ENCODE results near the gene SDF2L1.
A peak's percentile ranks its signal among the peaks of the same experiment; 100 is the strongest.

Gene SDF2L1

GRCh38 chr22:21622919-21623647 lies 19.0 kb upstream of the SDF2L1 start:
- Histone ChIP-seq H3K9ac (no peak overlapping the region), H3K27me3 (ENCODE audit: control insufficient read depth, insufficient read depth, low read length) (no peaks in the 10 kb centered on the region), H3K9me3 (ENCODE audit: control insufficient read depth, low read length) (no peaks in the 10 kb centered on the region), H3K4me2 (ENCODE audit: low read length) (peak overlapping the region; percentile 47), H2AFZ (no peak overlapping the region), H3K27ac (peak overlapping the region; percentile 60), H3K4me3 (ENCODE audit: low read depth, low read length) (peak overlapping the region; percentile 7), H3K4me1 (peaks cover 14% of the 10 kb centered on the region), H3K79me2 (peaks cover 4% of the 10 kb centered on the region), H3K36me3 (ENCODE audit: control insufficient read depth, insufficient read depth, low read length) (no peaks in the 10 kb centered on the region)
- no peak for TF ChIP-seq CTCF (IDR thresholded peaks at IDR 0.05)

DNA sequence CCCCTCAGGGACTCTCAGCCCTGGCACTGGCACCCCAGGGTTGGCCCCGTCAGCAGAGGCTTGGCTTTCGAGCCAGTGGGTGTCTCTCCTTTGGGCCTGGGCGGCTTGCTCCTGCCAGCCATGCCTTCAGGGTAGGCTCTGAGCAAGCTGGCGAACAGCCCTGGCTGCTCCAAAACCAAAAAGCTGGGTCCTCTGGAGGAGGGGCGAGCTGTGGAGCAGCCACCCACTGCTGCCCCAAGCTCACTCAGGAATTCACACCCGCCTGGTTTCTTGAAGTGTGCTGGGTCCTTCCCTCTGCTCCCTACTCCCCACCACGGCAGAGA lies 18.5 kb upstream of the SDF2L1 start:
- Histone ChIP-seq H3K9ac (no peak overlapping the region), H3K36me3 (ENCODE audit: control insufficient read depth, insufficient read depth, low read length) (no peaks in the 10 kb centered on the region)

GRCh38 chr22:21624120-21624879 lies 17.8 kb upstream of the SDF2L1 start:
- Histone ChIP-seq H3K4me3 (ENCODE audit: low read depth, low read length) (peak overlapping the region; percentile 15), H3K27ac (peak overlapping the region; percentile 60), H3K9ac (no peak overlapping the region), H3K79me2 (peaks cover 1% of the 10 kb centered on the region), H2AFZ (no peak overlapping the region), H3K9me3 (ENCODE audit: control insufficient read depth, low read length) (no peaks in the 10 kb centered on the region), H3K4me1 (peaks cover 14% of the 10 kb centered on the region), H3K36me3 (ENCODE audit: control insufficient read depth, insufficient read depth, low read length) (no peaks in the 10 kb centered on the region), H3K4me2 (ENCODE audit: low read length) (peak overlapping the region; percentile 47), H3K27me3 (ENCODE audit: control insufficient read depth, insufficient read depth, low read length) (no peaks in the 10 kb centered on the region)
- TF ChIP-seq CTCF (IDR thresholded peaks at IDR 0.05): peak; percentile 36

More for the DNA sequence above, 18.5 kb upstream of the SDF2L1 start:
- no peaks in the 10 kb centered on the region for H3K9me3 ChIP-seq (ENCODE audit: control insufficient read depth, low read length)
- no peak for TF ChIP-seq CTCF (IDR thresholded peaks at IDR 0.05)
- H3K4me1 ChIP-seq: peaks cover 14% of the 10 kb centered on the region
- H3K79me2 ChIP-seq: peaks cover 4% of the 10 kb centered on the region
- H3K27ac ChIP-seq: peak overlapping the region; percentile 60
- no peaks in the 10 kb centered on the region for H3K27me3 ChIP-seq (ENCODE audit: control insufficient read depth, insufficient read depth, low read length)
- H3K4me3 ChIP-seq (ENCODE audit: low read depth, low read length): peak overlapping the region; percentile 15
- no peak overlapping the region for H2AFZ ChIP-seq
- peak overlapping the region; percentile 47 for H3K4me2 ChIP-seq (ENCODE audit: low read length)

GRCh38 chr22:21624880-21625791 lies 17.0 kb upstream of the SDF2L1 start:
- Histone ChIP-seq H3K9me3 (ENCODE audit: control insufficient read depth, low read length) (no peaks in the 10 kb centered on the region), H3K79me2 (no peaks in the 10 kb centered on the region), H3K4me3 (ENCODE audit: low read depth, low read length) (no peak overlapping the region), H3K36me3 (ENCODE audit: control insufficient read depth, insufficient read depth, low read length) (no peaks in the 10 kb centered on the region), H3K4me1 (peaks cover 14% of the 10 kb centered on the region), H2AFZ (no peak overlapping the region), H3K27me3 (ENCODE audit: control insufficient read depth, insufficient read depth, low read length) (no peaks in the 10 kb centered on the region), H3K27ac (peak overlapping the region; percentile 60), H3K4me2 (ENCODE audit: low read length) (peak overlapping the region; percentile 47), H3K9ac (no peak overlapping the region)
- no peak for TF ChIP-seq CTCF (IDR thresholded peaks at IDR 0.05)

Measured in parathyroid adenoma (tissue), 2 donors.